A673 (cell line): ENCODE data around the gene ABCD1.

Source experiments
- CTCF ChIP-seq: fragments of 300-800, 200-600 bp; sonication (generic); conservative IDR thresholded peaks from 2 replicates; pipeline ENCODE4 v1.5.1; 2017; ENCODE audit warnings: low read depth, mild to moderate bottlenecking, antibody characterized with exemption, low read length, moderate library complexity, mixed read lengths
- EZH2 ChIP-seq: fragments of 200-600 bp; sonication (generic); IDR thresholded peaks from 2 replicates; pipeline ENCODE4 v1.6.1; 2017; ENCODE audit warnings: borderline replicate concordance, low read depth, mild to moderate bottlenecking, mixed read lengths, antibody characterized with exemption, low read length; ENCODE audit not compliant: poor library complexity, severe bottlenecking

- TF ChIP-seq CTCF (no peak), EZH2 (no peak)
Measured at GRCh38 chrX:153686711-153687110, 37.9 kb upstream of the ABCD1 start.
